ENCODE results near the gene ADARB1. TPM values are rescaled to one million over a fixed set of nuclear protein-coding genes. Genes with fewer than 3 reads are reported as not detected.

ADARB1 gene
- total RNA-seq, 1 experiment from 2014 or later = 31.9 TPM

GRCh38 chr21:45262041-45262581 lies 187.7 kb downstream of the ADARB1 start:
- DNase-seq (ENCODE audit: low spot score) = no peak
- ChIA-PET CTCF (no interaction called here), POLR2A (ENCODE audit: low non-redundant PET) (no interaction called here)
- no peaks in the 10 kb centered on the region for H3K4me1 ChIP-seq (ENCODE audit: insufficient read depth, low read length, poor library complexity, severe bottlenecking)
- no peak overlapping the region for H3K27ac ChIP-seq (ENCODE audit: low read depth, low read length, poor library complexity, severe bottlenecking)
- intact Hi-C loops (cut with micrococcal nuclease; ENCODE audit: unreplicated experiment) = no loop called here
- H3K4me3 ChIP-seq (ENCODE audit: low read depth, low read length, poor library complexity, severe bottlenecking) = no peak overlapping the region
- no peaks in the 10 kb centered on the region for H3K9me3 ChIP-seq (ENCODE audit: low read depth, low read length, poor library complexity, severe bottlenecking)
- peaks cover 10% of the 10 kb centered on the region for H3K36me3 ChIP-seq (ENCODE audit: insufficient read depth, low read length, poor library complexity, severe bottlenecking)
- BruUV-seq (replicated peaks) = no TSS peak
- no peak for TF ChIP-seq EZH2 (IDR thresholded peaks at IDR 0.05; ENCODE audit: borderline replicate concordance, low read depth, low read length, poor library complexity, severe bottlenecking)
- TF ChIP-seq, protein P1, sequence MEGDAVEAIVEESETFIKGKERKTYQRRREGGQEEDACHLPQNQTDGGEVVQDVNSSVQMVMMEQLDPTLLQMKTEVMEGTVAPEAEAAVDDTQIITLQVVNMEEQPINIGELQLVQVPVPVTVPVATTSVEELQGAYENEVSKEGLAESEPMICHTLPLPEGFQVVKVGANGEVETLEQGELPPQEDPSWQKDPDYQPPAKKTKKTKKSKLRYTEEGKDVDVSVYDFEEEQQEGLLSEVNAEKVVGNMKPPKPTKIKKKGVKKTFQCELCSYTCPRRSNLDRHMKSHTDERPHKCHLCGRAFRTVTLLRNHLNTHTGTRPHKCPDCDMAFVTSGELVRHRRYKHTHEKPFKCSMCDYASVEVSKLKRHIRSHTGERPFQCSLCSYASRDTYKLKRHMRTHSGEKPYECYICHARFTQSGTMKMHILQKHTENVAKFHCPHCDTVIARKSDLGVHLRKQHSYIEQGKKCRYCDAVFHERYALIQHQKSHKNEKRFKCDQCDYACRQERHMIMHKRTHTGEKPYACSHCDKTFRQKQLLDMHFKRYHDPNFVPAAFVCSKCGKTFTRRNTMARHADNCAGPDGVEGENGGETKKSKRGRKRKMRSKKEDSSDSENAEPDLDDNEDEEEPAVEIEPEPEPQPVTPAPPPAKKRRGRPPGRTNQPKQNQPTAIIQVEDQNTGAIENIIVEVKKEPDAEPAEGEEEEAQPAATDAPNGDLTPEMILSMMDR (conservative IDR thresholded peaks at IDR 0.05; ENCODE audit: low read depth, low read length) = no peak
- no peaks in the 10 kb centered on the region for H3K27me3 ChIP-seq (replicated peaks; ENCODE audit: insufficient read depth, low read depth, low read length, poor library complexity)

- Histone ChIP-seq H3K9me3 (ENCODE audit: low read depth, low read length, poor library complexity, severe bottlenecking) (no peaks in the 10 kb centered on the region), H3K4me1 (ENCODE audit: insufficient read depth, low read length, poor library complexity, severe bottlenecking) (no peaks in the 10 kb centered on the region), H3K27ac (ENCODE audit: low read depth, low read length, poor library complexity, severe bottlenecking) (no peak overlapping the region), H3K4me3 (ENCODE audit: low read depth, low read length, poor library complexity, severe bottlenecking) (no peak overlapping the region), H3K36me3 (ENCODE audit: insufficient read depth, low read length, poor library complexity, severe bottlenecking) (peaks cover 10% of the 10 kb centered on the region), H3K27me3 (replicated peaks; ENCODE audit: insufficient read depth, low read depth, low read length, poor library complexity) (no peaks in the 10 kb centered on the region)
- POLR2A ChIA-PET (ENCODE audit: low non-redundant PET) = no interaction called here
- intact Hi-C loops (cut with micrococcal nuclease; ENCODE audit: unreplicated experiment) = no loop called here
- no peak for DNase-seq (ENCODE audit: low spot score)
- no TSS peak for BruUV-seq (replicated peaks)
- CTCF ChIA-PET = no interaction called here
- TF ChIP-seq EZH2 (IDR thresholded peaks at IDR 0.05; ENCODE audit: borderline replicate concordance, low read depth, low read length, poor library complexity, severe bottlenecking) = no peak
- TF ChIP-seq, protein P1 (conservative IDR thresholded peaks at IDR 0.05; ENCODE audit: low read depth, low read length) = no peak
Observed at GRCh38 chr21:45262616-45263015, 188.2 kb downstream of the ADARB1 start.

DNA sequence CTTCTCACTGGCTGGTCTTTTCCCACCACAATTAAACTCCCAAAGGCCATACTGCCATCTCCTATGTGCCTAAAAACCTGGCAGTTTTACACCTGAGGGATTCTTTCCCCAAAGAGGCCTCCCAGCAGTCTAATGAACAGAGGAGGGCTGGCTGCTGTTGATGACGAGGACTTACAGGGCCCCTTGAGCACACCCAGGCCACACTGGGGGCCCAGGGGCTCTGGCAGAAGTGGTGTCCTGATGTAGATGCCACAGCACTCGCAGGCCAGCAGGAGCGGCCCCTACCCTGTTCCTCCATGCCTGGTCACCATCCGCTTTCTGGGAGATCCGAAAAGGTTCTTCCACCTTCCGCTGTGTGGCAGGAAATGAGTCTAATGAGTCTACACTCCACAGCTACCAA lies 189.2 kb downstream of the ADARB1 start:
- intact Hi-C loops (cut with micrococcal nuclease; ENCODE audit: unreplicated experiment) = no loop called here
- Histone ChIP-seq H3K27me3 (replicated peaks; ENCODE audit: insufficient read depth, low read depth, low read length, poor library complexity) (no peaks in the 10 kb centered on the region), H3K27ac (ENCODE audit: low read depth, low read length, poor library complexity, severe bottlenecking) (no peak overlapping the region), H3K4me3 (ENCODE audit: low read depth, low read length, poor library complexity, severe bottlenecking) (no peak overlapping the region), H3K9me3 (ENCODE audit: low read depth, low read length, poor library complexity, severe bottlenecking) (no peaks in the 10 kb centered on the region), H3K36me3 (ENCODE audit: insufficient read depth, low read length, poor library complexity, severe bottlenecking) (peaks cover 10% of the 10 kb centered on the region), H3K4me1 (ENCODE audit: insufficient read depth, low read length, poor library complexity, severe bottlenecking) (no peaks in the 10 kb centered on the region)
- no peak for DNase-seq (ENCODE audit: low spot score)
- TF ChIP-seq EZH2 (IDR thresholded peaks at IDR 0.05; ENCODE audit: borderline replicate concordance, low read depth, low read length, poor library complexity, severe bottlenecking) = no peak
- TF ChIP-seq, protein P1 (conservative IDR thresholded peaks at IDR 0.05; ENCODE audit: low read depth, low read length) = no peak
- ChIA-PET CTCF (no interaction called here), POLR2A (ENCODE audit: low non-redundant PET) (no interaction called here)
- BruUV-seq (replicated peaks) = no TSS peak
